PC-9 (cell line): Measurements from ENCODE around the gene RAD51D. TPM values are rescaled to one million over a fixed set of nuclear protein-coding genes. Genes with fewer than 3 reads are reported as not detected.

ENCODE experiments used
- BruUV-seq: library from RNA; stranded (reverse); fragments of 400-500 nt; replicated peaks from 2 replicates; lab custom pipeline; 2021; lab: Mats Ljungman, UMichigan
- CTCF ChIA-PET: fragments of 300-600 bp; sonication (Branson Sonifier 250); formaldehyde crosslinking; loops from one replicate; lab custom pipeline; 2022; ENCODE audit warnings: antibody characterized with exemption; lab: Charles Lee
- POLR2A ChIA-PET: fragments of 300-600 bp; sonication (Branson Sonifier 250); formaldehyde crosslinking; loops from one replicate; lab custom pipeline; 2022; ENCODE audit warnings: antibody characterized with exemption; ENCODE audit not compliant: unreplicated experiment; lab: Charles Lee
- DNase-seq, 2 experiments: peaks; one replicate each; pipeline versions ENCODE4 v3.0.0 to v3.0.0-alpha.2; 2015 to 2022; ENCODE audit warnings: mixed read lengths in 1 of 2
- H2AFZ ChIP-seq: fragments of 200-600 bp; sonication (generic); 2 replicates; pipeline ENCODE4 v1.8.1; 2017; ENCODE audit warnings: antibody characterized with exemption
- H3F3A ChIP-seq: fragments of 200-600 bp; sonication (generic); 2 replicates; pipeline ENCODE4 v1.8.1; 2017; ENCODE audit warnings: antibody characterized with exemption, mild to moderate bottlenecking, low read depth; ENCODE audit not compliant: insufficient read depth
- H3K27ac ChIP-seq: fragments of 200-600 bp; sonication (generic); 2 replicates; pipeline ENCODE4 v1.6.1; 2016; ENCODE audit warnings: mixed run types
- H3K27me3 ChIP-seq: fragments of 200-600 bp; sonication (generic); 2 replicates; pipeline ENCODE4 v1.6.1; 2016; ENCODE audit warnings: low read depth, mixed run types; ENCODE audit not compliant: insufficient read depth
- H3K36me3 ChIP-seq: fragments of 200-600 bp; sonication (generic); 2 replicates; pipeline ENCODE4 v1.6.1; 2016; ENCODE audit warnings: low read depth, mixed run types
- H3K4me1 ChIP-seq: fragments of 200-600 bp; sonication (generic); replicated peaks from 2 replicates; pipeline ENCODE4 v1.6.1; 2016; ENCODE audit warnings: mixed run types; ENCODE audit not compliant: insufficient read depth
- H3K4me2 ChIP-seq: fragments of 200-600 bp; sonication (generic); 2 replicates; pipeline ENCODE4 v1.6.1; 2017; ENCODE audit warnings: mixed run types
- H3K4me3 ChIP-seq: fragments of 200-600 bp; sonication (generic); 2 replicates; pipeline ENCODE4 v1.6.1; 2016; ENCODE audit warnings: mixed run types
- H3K79me2 ChIP-seq: fragments of 200-600 bp; sonication (generic); 2 replicates; pipeline ENCODE4 v1.6.1; 2017; ENCODE audit warnings: low read depth, mixed run types
- H3K9me2 ChIP-seq: fragments of 200-600 bp; sonication (generic); 2 replicates; pipeline ENCODE4 v1.8.1; 2017; ENCODE audit warnings: mild to moderate bottlenecking; ENCODE audit not compliant: insufficient read depth
- H3K9me3 ChIP-seq: fragments of 200-600 bp; sonication (generic); 2 replicates; pipeline ENCODE4 v1.8.1; 2016; ENCODE audit warnings: low read depth; ENCODE audit not compliant: insufficient read depth
- H4K20me1 ChIP-seq: fragments of 200-600 bp; sonication (generic); 2 replicates; pipeline ENCODE4 v1.8.1; 2017; ENCODE audit not compliant: insufficient read depth
- CTCF ChIP-seq: fragments of 200-600 bp; sonication (generic); conservative IDR thresholded peaks from 2 replicates; pipeline ENCODE4 v1.6.1; 2017; ENCODE audit warnings: mixed run types, antibody characterized with exemption, mild to moderate bottlenecking, moderate library complexity
- EZH2 ChIP-seq: fragments of 200-600 bp; sonication (generic); IDR thresholded peaks from 2 replicates; pipeline ENCODE4 v1.8.0; 2017; ENCODE audit warnings: antibody characterized with exemption, low read depth
- intact Hi-C: fragments of 100-400 bp; cut with micrococcal nuclease; formaldehyde crosslinking; loops from one replicate; pipeline ENCODE4 v1.10.0; 2022; ENCODE audit not compliant: unreplicated experiment
- total RNA-seq: library from RNA; stranded (reverse); gene quantifications from 2 replicates; pipeline ENCODE4 v1.2.3, GENCODE V29; 2021

The RAD51D gene
- total RNA-seq, 1 experiment from 2014 or later, result 7.8 TPM

DNA sequence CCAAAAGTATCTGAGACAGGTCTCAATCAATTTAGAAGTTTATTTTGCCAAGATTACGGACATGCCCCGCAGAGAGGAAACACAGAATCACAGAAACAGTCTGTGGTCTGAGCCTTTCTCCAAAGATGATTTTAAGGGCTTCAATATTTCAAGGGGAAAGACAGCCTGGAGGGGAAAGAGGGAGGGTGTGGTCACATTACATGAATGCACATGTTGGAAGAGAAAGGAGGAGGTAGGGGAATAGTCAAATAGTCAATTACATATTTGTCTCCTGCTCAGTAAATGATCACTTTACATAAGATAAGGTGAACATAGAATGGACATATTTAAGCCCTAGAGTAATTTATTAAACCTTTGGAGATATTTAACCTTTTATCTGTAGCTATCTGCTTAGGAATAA, 40.3 kb upstream of the RAD51D start:
- POLR2A ChIA-PET, result no interaction called here
- Histone ChIP-seq H3K36me3 (no peaks in the 10 kb centered on the region), H3K4me1 (no peaks in the 10 kb centered on the region), H3K27ac (no peak overlapping the region), H4K20me1 (no peaks in the 10 kb centered on the region), H3K9me3 (no peaks in the 10 kb centered on the region), H3F3A (no peaks in the 10 kb centered on the region), H3K4me2 (no peak overlapping the region), H3K27me3 (peaks cover 58% of the 10 kb centered on the region), H2AFZ (no peak overlapping the region), H3K4me3 (no peak overlapping the region), H3K79me2 (no peaks in the 10 kb centered on the region), H3K9me2 (no peaks in the 10 kb centered on the region)
- DNase-seq, result no peak
- no peak for TF ChIP-seq CTCF
- no peak for TF ChIP-seq EZH2
- intact Hi-C loops, result no loop called here
- no TSS peak for BruUV-seq
- CTCF ChIA-PET, result no interaction called here

DNA sequence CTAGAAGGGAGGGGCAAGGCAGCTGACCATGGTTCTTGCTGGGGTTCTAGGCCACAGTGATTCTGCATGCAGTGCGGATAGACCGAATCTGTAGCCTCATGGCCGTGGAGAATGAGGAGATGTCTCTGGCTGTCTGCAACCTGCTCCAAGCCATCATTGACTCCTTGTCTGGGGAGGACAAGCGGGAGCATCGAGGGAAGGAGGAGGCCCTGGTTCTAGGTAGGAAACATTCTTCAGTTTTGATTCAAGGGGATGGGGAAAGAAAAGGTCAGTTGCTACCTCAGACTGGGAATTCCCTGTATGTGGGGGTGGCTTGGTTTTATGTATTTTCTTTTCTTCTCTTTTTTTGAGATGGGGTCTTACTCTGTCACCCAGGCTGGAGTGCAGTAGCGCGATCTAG, 35.6 kb upstream of the RAD51D start:
- intact Hi-C loops, result no loop called here
- no TSS peak for BruUV-seq
- POLR2A ChIA-PET, result no interaction called here

DNA sequence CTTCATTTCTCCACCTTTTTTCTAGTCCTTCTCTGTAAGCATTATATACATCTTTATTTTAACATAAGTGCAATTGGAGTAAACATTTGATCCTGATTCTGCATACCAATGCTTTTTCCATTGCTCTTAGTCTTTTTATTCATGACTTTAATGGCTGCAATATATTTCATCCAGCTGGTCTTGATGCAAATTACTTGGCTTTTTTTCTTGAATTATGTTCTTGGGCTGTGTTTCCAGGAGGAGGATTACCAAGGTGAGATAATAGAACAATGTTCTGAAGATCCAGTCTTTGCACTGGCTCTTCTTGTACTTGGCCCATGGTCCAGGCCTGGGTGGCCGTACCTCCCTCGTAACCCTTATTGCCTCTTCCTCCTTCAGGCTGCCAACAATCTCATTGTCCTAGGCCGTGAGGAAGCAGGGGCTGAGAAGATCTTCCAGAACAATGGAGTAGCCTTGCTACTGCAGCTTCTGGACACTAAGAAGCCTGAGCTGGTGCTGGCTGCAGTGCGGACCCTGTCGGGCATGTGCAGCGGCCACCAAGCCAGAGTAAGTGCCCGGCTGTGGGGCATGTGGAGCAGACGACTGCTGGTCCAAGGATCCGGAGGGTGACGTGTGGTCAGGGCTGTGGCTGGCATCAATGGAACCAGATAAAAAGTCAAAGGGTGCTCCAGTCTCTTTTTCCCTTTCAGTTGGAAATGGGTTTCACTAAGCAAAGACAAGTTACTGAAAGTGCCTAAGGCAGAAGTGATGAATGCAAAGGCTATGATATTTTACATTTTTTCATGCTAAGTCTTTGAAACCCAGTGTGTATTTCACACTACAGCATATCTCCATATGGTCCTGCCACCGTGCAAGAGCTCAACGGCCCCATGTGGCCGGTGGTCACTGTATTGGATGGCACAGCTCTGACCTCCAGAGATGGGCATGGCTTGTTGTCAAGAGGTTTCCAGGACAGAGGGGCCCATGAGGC, 34.8 kb upstream of the RAD51D start:
- Histone ChIP-seq H3K9me2 (no peaks in the 10 kb centered on the region), H4K20me1 (no peaks in the 10 kb centered on the region), H3K4me3 (no peak overlapping the region), H3K9me3 (no peaks in the 10 kb centered on the region), H3K79me2 (no peaks in the 10 kb centered on the region), H3K4me2 (no peak overlapping the region), H3K27ac (no peak overlapping the region), H3K27me3 (peaks cover 16% of the 10 kb centered on the region), H3F3A (no peaks in the 10 kb centered on the region), H3K4me1 (no peaks in the 10 kb centered on the region), H3K36me3 (no peaks in the 10 kb centered on the region), H2AFZ (no peak overlapping the region)
- intact Hi-C loops, result no loop called here
- no peak for TF ChIP-seq EZH2
- BruUV-seq, result no TSS peak
- POLR2A ChIA-PET, result no interaction called here
- CTCF ChIA-PET, result no interaction called here
- DNase-seq, result no peak

More for the DNA sequence above, 35.6 kb upstream of the RAD51D start:
- Histone ChIP-seq H3K9me2 (no peaks in the 10 kb centered on the region), H3F3A (no peaks in the 10 kb centered on the region), H3K36me3 (no peaks in the 10 kb centered on the region), H3K27ac (no peak overlapping the region), H3K4me1 (no peaks in the 10 kb centered on the region), H3K9me3 (no peaks in the 10 kb centered on the region), H3K4me3 (no peak overlapping the region), H3K27me3 (peaks cover 24% of the 10 kb centered on the region), H4K20me1 (no peaks in the 10 kb centered on the region), H3K79me2 (no peaks in the 10 kb centered on the region), H2AFZ (no peak overlapping the region), H3K4me2 (no peak overlapping the region)
- CTCF ChIA-PET, result no interaction called here
- no peak for DNase-seq
- no peak for TF ChIP-seq EZH2
- no peak for TF ChIP-seq CTCF
